GM06990 (cell line): ENCODE results near the gene OSBP2.
"Not testable (repeated sequence)": the region's sequence is repeated elsewhere in the genome, so short reads cannot be mapped to it uniquely, and the experiment has no call there.

Experiments used
- DNase-seq: peaks from one replicate; pipeline ENCODE4 v3.0.0-alpha.2; 2011; ENCODE audit not compliant: insufficient read length; ENCODE audit errors: extremely low read depth
- H3K27me3 ChIP-seq: replicated peaks from 2 replicates; pipeline ENCODE4 v1.6.0; 2011; ENCODE audit warnings: low read length; ENCODE audit not compliant: control insufficient read depth, insufficient read depth
- H3K36me3 ChIP-seq: 2 replicates; pipeline ENCODE4 v1.5.1; 2011; ENCODE audit warnings: low read length; ENCODE audit not compliant: control insufficient read depth, insufficient read depth
- H3K4me3 ChIP-seq: replicated peaks from 2 replicates; pipeline ENCODE4 v1.5.1; 2011; ENCODE audit warnings: low read depth, mild to moderate bottlenecking, control low read depth, low read length
- CTCF ChIP-seq: IDR thresholded peaks from 2 replicates; pipeline ENCODE4 v1.5.1; 2011; ENCODE audit warnings: low read length, control low read depth, mild to moderate bottlenecking, inconsistent platforms; ENCODE audit not compliant: insufficient read depth, poor library complexity, severe bottlenecking

Gene OSBP2

GRCh38 chr22:30671071-30671470, 23.6 kb upstream of the OSBP2 start:
- no peak for DNase-seq
- no peak overlapping the region for H3K4me3 ChIP-seq
- no peak for TF ChIP-seq CTCF
- no peaks in the 10 kb centered on the region for H3K27me3 ChIP-seq
- no peaks in the 10 kb centered on the region for H3K36me3 ChIP-seq

GRCh38 chr22:30673136-30673535, 21.5 kb upstream of the OSBP2 start:
- no peak for DNase-seq
- Histone ChIP-seq H3K36me3 (no peaks in the 10 kb centered on the region), H3K27me3 (no peaks in the 10 kb centered on the region), H3K4me3 (no peak overlapping the region)
- no peak for TF ChIP-seq CTCF

- no peak for DNase-seq
Measured at GRCh38 chr22:30674482-30674881, 20.2 kb upstream of the OSBP2 start.

GRCh38 chr22:30675436-30675835, 19.2 kb upstream of the OSBP2 start:
- H3K36me3 ChIP-seq = no peaks in the 10 kb centered on the region
- H3K27me3 ChIP-seq = no peaks in the 10 kb centered on the region
- H3K4me3 ChIP-seq = no peak overlapping the region
- no peak for DNase-seq
- no peak for TF ChIP-seq CTCF

More at GRCh38 chr22:30674482-30674881, 20.2 kb upstream of the OSBP2 start:
- TF ChIP-seq CTCF = no peak
- Histone ChIP-seq H3K36me3 (no peaks in the 10 kb centered on the region), H3K27me3 (no peaks in the 10 kb centered on the region), H3K4me3 (no peak overlapping the region)

GRCh38 chr22:30676565-30676964, 18.1 kb upstream of the OSBP2 start:
- not testable (repeated sequence) for DNase-seq, H3K4me3 ChIP-seq, H3K36me3 ChIP-seq, H3K27me3 ChIP-seq

- DNase-seq = not testable (repeated sequence)
Measured at GRCh38 chr22:30679895-30680690, 14.6 kb upstream of the OSBP2 start.

More at GRCh38 chr22:30679895-30680690, 14.6 kb upstream of the OSBP2 start:
- not testable (repeated sequence) for H3K4me3 ChIP-seq, H3K27me3 ChIP-seq, H3K36me3 ChIP-seq
